ENCODE results near the gene TUBB2B.

DNA sequence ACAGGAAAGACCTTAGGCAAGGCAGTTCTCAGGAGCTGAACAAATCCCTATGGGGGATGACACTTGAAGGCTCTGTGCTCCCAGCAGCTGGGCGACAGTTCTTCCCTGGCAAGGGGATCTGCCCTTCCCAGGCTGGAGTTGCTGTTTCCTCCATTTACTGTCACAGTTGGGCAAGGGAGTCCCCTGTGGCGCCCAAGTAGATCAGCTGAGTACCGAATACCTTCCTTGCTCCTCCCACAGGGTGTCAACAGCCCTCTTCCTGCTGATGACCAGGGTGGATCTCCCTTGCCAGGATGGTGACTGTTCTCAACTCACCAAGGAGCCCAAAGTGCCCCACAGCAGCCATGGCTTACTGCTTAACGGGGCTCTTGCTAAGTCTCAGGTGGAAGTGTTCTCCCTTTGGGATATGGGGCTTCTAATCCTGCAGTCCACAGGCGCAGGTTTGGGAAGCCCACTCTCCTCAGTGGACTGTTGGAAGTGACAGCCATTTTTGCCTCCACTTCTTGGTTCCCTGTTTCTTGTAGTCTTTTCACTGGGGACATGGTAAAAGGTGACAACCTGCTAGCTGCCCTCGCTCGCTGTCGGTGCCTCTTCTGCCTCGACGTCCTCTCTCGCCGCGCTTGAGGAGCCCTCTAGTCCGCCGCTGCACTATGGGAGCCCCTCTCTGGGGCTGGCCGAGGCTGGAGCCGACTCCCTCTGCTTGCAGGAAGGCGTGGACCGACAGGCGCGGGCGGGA, 25.6 kb upstream of the TUBB2B start:
- TF ChIP-seq CTCF (IDR thresholded peaks at IDR 0.05 in 8 of 11, conservative IDR thresholded peaks at IDR 0.05 in 3 of 11) (no peak), POLR2AphosphoS5 (IDR thresholded peaks at IDR 0.05) (no peak)

Measured in spleen (tissue), 7 donors.